Skin of body (tissue), 2 donors: ENCODE results near the gene ASCL2. TPM values are rescaled to one million over a fixed set of nuclear protein-coding genes. Genes with fewer than 3 reads are reported as not detected.

Experiments used
- DNase-seq: peaks from one replicate; lab custom pipeline; 2025; lab: John Stamatoyannopoulos, UW
- total RNA-seq: library from RNA; depleted of rRNA; stranded (reverse); fragments of >200 nt; gene quantifications from one replicate; pipeline ENCODE4 v1.2.3, GENCODE V29; 2014

The ASCL2 gene
- total RNA-seq, 1 donor from 2014 or later: 1.7 TPM

DNA sequence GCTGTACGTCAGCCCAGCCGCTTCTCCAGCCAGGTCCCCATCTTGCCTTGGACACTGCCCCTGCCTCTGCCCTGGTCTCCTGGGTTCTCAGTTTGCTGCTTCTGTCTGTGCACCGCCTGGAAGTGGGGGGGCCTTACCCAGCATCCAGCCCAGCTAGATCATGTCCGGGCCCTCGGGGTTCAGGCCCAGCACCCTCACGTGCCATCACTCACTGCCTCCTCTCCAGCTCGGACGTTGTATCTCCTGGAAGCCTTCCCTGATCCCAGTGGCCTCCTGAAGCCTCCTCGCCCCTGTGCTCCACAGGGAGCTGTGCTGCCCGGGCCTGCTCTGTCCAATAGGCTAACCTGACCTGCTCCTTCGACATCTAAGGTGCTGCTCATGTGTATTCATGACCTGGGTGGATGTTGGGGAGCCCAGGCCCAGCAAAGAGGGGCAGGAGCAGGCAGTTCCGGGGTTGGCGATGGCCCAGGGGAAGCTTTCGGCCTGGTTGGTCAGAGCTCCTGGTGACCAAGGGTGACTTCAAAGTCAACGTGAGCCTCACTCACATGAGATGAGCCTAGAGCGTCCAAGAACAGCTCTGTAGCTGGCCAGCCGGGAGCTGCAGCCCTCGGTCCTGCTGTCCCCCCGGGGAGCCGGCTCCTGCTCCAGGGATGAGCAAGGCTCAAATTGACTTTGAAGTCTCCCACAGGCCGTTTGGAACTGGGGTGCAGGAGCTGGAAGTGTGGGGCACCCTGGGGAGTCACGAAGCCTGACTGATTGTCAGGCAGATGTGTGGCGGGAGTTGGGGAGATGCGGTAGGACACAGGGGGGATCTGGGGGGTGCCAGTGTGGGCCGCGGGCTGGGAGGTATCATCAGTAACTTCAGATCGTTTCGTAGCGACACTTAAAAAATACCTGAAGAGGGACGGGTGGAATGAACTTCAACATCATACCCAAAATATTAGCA lies 5.2 kb upstream of the ASCL2 start:
- DNase-seq: no peak

GRCh38 chr11:2273771-2274170 lies 3.4 kb upstream of the ASCL2 start:
- no peak for DNase-seq

GRCh38 chr11:2273311-2273710 lies 2.9 kb upstream of the ASCL2 start:
- no peak for DNase-seq

GRCh38 chr11:2272946-2273280 lies 2.5 kb upstream of the ASCL2 start:
- no peak for DNase-seq

- DNase-seq: no peak
Measured at GRCh38 chr11:2272228-2272945, 2.0 kb upstream of the ASCL2 start.

GRCh38 chr11:2271327-2272227 lies 1.2 kb upstream of the ASCL2 start:
- DNase-seq: no peak

- no peak for DNase-seq
Measured at GRCh38 chr11:2271077-2271326, 614 bp upstream of the ASCL2 start.

GRCh38 chr11:2269601-2270321 lies 627 bp downstream of the ASCL2 start:
- DNase-seq: peak; percentile 38

DNA sequence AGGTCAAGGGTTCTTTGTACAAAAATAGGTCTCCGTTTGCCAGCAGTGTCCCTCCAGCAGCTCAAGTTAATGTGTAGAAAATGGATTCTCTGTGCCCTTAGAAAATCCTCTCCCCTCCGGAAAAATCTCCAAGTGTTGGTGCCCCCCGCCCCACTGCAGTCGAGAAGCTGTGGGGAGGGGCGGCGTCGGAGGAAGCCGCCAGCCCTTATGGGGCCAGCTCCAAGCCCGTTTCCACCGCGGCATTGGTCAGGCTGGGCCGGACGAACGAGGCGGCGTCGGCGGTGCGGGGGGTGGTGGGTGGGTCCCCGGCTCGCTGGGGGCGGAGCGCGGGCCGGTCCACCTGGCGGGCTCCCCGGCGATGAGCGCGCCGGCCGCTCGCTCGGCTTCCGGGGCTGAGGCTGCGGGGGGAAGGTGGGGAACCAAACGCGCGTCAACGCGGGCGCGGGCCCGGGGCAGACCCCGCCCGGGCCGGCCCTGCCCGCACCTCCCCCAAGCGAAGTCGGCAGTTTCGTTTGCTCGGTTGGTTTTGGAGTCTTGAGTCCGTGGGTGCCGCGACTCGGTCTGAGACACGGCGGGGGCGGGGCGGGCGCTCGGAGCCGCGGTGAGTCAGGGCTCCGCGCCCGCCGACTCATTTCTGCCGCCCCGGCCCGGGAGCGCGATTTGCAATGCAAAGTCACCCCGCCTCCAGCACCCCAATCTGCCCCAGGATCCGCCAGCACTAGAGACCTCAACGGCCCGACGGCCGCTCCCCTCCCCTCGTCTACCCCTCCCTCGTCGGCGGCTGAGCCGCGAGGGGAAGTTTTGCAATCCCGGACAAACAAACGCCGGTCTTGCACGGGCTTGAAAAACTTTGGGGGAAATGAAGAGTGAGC lies 1.4 kb downstream of the ASCL2 start:
- no peak for DNase-seq

DNA sequence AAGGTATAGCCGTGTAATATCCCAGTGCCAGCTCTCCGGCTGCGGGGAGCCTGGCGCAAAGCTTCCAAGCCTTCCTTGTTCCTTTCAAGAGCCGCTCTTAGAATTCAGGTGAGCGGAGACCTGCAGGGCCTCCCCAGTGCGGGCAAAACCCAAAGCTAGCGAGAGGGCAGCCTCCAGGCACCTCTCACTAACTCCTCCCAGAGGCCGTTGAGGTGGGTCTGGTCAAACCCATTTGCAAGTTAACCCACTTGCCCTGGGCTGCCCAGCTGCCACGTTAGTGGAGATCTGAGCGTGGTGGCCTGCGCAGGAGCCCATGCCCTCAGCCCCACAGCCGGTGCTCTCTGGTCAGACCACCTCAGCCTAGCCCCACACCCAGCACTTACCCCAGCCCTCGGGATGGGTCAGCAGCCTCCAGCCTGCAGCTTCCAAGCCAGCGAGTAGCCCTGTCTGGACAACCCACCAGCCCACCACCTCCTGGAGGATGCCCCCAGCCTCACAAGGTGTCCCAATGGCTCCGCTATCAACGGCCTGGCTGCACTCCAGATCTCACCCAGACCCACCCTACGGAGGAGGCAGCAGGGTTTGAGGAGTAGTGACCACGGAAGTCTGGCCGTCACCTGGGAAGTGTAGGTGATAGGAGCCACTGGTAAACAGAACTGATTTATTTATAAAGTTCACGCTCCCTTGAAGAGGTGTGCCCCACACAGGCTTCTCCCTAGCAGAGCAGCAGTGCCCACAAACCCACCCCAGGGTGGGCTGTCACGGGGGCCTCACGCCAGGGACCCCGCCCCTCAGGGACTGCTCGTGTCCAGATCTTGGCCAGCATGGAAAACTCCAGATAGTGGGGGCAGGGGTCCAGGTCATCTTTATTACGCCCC lies 2.3 kb downstream of the ASCL2 start:
- no peak for DNase-seq

GRCh38 chr11:2267306-2267850 lies 3.0 kb downstream of the ASCL2 start:
- no peak for DNase-seq

DNA sequence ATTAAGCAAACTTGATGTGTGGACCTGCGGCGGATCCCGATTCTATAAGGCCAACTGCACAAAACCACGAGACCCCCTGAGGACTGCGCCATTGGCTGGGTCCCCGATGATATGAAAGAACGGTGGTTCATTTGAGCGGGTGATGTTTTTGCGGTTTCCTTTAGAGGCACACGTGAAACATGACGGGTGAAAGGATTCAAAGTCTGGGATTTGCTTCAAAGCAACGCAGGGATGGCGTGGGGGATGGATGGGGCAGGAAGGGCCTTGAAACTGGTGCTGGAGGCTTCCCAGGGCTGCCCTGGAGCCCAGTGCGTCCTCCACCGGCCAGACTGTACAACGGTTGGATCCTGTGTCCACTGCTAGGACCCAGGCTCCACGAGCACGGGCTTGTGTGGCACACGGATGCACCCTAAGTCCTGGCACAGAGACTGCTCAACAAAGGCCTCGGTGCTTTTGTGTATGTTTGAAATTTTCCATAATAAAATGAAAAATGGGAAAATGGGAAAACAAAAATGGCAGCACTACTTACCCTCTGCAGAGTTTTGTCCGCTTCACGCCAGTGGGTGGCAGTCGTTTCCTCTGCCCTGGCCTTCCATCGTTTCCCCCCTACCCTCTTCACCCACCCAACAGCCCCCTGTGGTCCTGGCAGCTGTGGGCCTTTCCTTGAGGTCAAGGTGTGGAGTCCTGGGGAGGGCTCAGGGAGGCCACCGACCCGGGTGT lies 3.6 kb downstream of the ASCL2 start:
- DNase-seq: no peak

GRCh38 chr11:2265854-2266585 lies 4.4 kb downstream of the ASCL2 start:
- no peak for DNase-seq

- DNase-seq: no peak
Measured at GRCh38 chr11:2265396-2265795, 5.0 kb downstream of the ASCL2 start.

- no peak for DNase-seq
Measured at GRCh38 chr11:2264366-2265053, 5.9 kb downstream of the ASCL2 start.

GRCh38 chr11:2263724-2264360 lies 6.5 kb downstream of the ASCL2 start:
- no peak for DNase-seq
